Subcutaneous adipose tissue (tissue), 4 donors: ENCODE results near the gene VPS11. TPM values are rescaled to one million over a fixed set of nuclear protein-coding genes. Genes with fewer than 3 reads are reported as not detected.

Experiments
- CTCF ChIP-seq: fragments of 450-650 bp; IDR thresholded peaks from one replicate; pipeline ENCODE4 v1.5.1; 2016; ENCODE audit warnings: low read depth, mild to moderate bottlenecking, control low read depth, antibody characterized with exemption, moderate library complexity
- total RNA-seq, 4 donors: library from RNA; depleted of rRNA; stranded (reverse); fragments of >200 nt; gene quantifications; one replicate each; pipeline ENCODE4 v1.1.0, GENCODE V29; 2016

The VPS11 gene
- total RNA-seq, 4 donors from 2014 or later, result 34.8 to 43.4 (median 39.4) TPM

- no peak for TF ChIP-seq CTCF
Observed at GRCh38 chr11:119116235-119116594, 48.6 kb downstream of the VPS11 start.

GRCh38 chr11:119116601-119117000 is 49.0 kb downstream of the VPS11 start:
- TF ChIP-seq CTCF, result no peak

- no peak for TF ChIP-seq CTCF
Observed at GRCh38 chr11:119117004-119117706, 49.5 kb downstream of the VPS11 start.

GRCh38 chr11:119118227-119118626 is 50.6 kb downstream of the VPS11 start:
- no peak for TF ChIP-seq CTCF

- no peak for TF ChIP-seq CTCF
Observed at GRCh38 chr11:119118946-119119345, 51.3 kb downstream of the VPS11 start.

GRCh38 chr11:119120639-119121007 is 53.0 kb downstream of the VPS11 start:
- no peak for TF ChIP-seq CTCF

- TF ChIP-seq CTCF, result no peak
Observed at GRCh38 chr11:119121008-119121810, 53.6 kb downstream of the VPS11 start, which contains the start of gene HINFP. Gene HINFP, plus strand, starts transcription at chr11:119121580. Its CDS starts 5,365 bp downstream, at chr11:119126945.
